NB4 (cell line): ENCODE measurements around the gene RPTN.

Experiments used
- MAX ChIP-seq: IDR thresholded peaks from 2 replicates; pipeline ENCODE4 v1.6.1; 2011; ENCODE audit warnings: low read depth, low read length
- POLR2A ChIP-seq: IDR thresholded peaks from 2 replicates; pipeline ENCODE4 v1.6.1; 2011; ENCODE audit warnings: mild to moderate bottlenecking; ENCODE audit not compliant: insufficient read length; ENCODE audit errors: extremely low read depth
- TF ChIP-seq, protein P1 (sequence below): IDR thresholded peaks from one replicate; pipeline ENCODE4 v1.5.1; 2012; ENCODE audit warnings: low read depth, low read length

GRCh38 chr1:152118915-152119314 lies 40.1 kb downstream of the RPTN start:
- TF ChIP-seq, protein P1, sequence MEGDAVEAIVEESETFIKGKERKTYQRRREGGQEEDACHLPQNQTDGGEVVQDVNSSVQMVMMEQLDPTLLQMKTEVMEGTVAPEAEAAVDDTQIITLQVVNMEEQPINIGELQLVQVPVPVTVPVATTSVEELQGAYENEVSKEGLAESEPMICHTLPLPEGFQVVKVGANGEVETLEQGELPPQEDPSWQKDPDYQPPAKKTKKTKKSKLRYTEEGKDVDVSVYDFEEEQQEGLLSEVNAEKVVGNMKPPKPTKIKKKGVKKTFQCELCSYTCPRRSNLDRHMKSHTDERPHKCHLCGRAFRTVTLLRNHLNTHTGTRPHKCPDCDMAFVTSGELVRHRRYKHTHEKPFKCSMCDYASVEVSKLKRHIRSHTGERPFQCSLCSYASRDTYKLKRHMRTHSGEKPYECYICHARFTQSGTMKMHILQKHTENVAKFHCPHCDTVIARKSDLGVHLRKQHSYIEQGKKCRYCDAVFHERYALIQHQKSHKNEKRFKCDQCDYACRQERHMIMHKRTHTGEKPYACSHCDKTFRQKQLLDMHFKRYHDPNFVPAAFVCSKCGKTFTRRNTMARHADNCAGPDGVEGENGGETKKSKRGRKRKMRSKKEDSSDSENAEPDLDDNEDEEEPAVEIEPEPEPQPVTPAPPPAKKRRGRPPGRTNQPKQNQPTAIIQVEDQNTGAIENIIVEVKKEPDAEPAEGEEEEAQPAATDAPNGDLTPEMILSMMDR = no peak
- no peak for TF ChIP-seq POLR2A
- no peak for TF ChIP-seq MAX
